H9 (cell line): ENCODE results near the gene SIKE1. TPM values are rescaled to one million over a fixed set of nuclear protein-coding genes. Genes with fewer than 3 reads are reported as not detected.

ENCODE experiments used
- DNase-seq: peaks from one replicate; pipeline ENCODE4 v3.0.0-alpha.2; 2017
- H2AFZ ChIP-seq: one replicate; pipeline ENCODE4 v1.6.1; 2013; ENCODE audit warnings: mild to moderate bottlenecking, low read length, control low read depth, moderate library complexity
- H2AK5ac ChIP-seq: 2 replicates; pipeline ENCODE4 v1.6.1; 2013; ENCODE audit warnings: low read length, control low read depth, mixed read lengths; ENCODE audit not compliant: insufficient read length
- H2BK120ac ChIP-seq: one replicate; pipeline ENCODE4 v1.6.1; 2013; ENCODE audit warnings: low read depth, mild to moderate bottlenecking, low read length, control low read depth, inconsistent platforms; ENCODE audit not compliant: poor library complexity, severe bottlenecking
- H2BK12ac ChIP-seq: 2 replicates; pipeline ENCODE4 v1.6.1; 2013; ENCODE audit warnings: low read length, control low read depth, mixed read lengths, low read depth; ENCODE audit not compliant: insufficient read length
- H2BK15ac ChIP-seq: 2 replicates; pipeline ENCODE4 v1.6.1; 2013; ENCODE audit warnings: low read depth, low read length, control low read depth
- H2BK20ac ChIP-seq: one replicate; pipeline ENCODE4 v1.6.1; 2013; ENCODE audit warnings: low read depth, mild to moderate bottlenecking, low read length, control low read depth, inconsistent platforms; ENCODE audit not compliant: poor library complexity, severe bottlenecking
- H2BK5ac ChIP-seq: 2 replicates; pipeline ENCODE4 v1.6.1; 2013; ENCODE audit warnings: low read length, control low read depth, mixed read lengths; ENCODE audit not compliant: insufficient read length
- H3K14ac ChIP-seq: 2 replicates; pipeline ENCODE4 v1.6.1; 2013; ENCODE audit warnings: low read length, control low read depth; ENCODE audit not compliant: insufficient read depth
- H3K18ac ChIP-seq: 2 replicates; pipeline ENCODE4 v1.6.1; 2013; ENCODE audit warnings: low read depth, mild to moderate bottlenecking, mixed read lengths, low read length, control low read depth; ENCODE audit not compliant: insufficient read length
- H3K23ac ChIP-seq: 2 replicates; pipeline ENCODE4 v1.6.1; 2013; ENCODE audit warnings: low read length, control low read depth, mixed read lengths, low read depth; ENCODE audit not compliant: insufficient read length
- H3K23me2 ChIP-seq: 2 replicates; pipeline ENCODE4 v1.6.1; 2013; ENCODE audit warnings: low read depth, mild to moderate bottlenecking, mixed read lengths, low read length, control low read depth; ENCODE audit not compliant: insufficient read length, poor library complexity, severe bottlenecking
- H3K27ac ChIP-seq: 2 replicates; pipeline ENCODE4 v1.5.1; 2013; ENCODE audit warnings: low read length, control low read depth, mixed read lengths, low read depth; ENCODE audit not compliant: insufficient read length
- H3K27me3 ChIP-seq: 2 replicates; pipeline ENCODE4 v1.6.1; 2013; ENCODE audit warnings: low read length, control low read depth, inconsistent platforms; ENCODE audit not compliant: insufficient read depth
- H3K4ac ChIP-seq: 2 replicates; pipeline ENCODE4 v1.6.1; 2013; ENCODE audit warnings: low read depth, mild to moderate bottlenecking, control low read depth, inconsistent platforms, low read length, moderate library complexity
- H3K4me1 ChIP-seq: 2 replicates; pipeline ENCODE4 v1.6.1; 2013; ENCODE audit warnings: low read length, control low read depth, inconsistent platforms; ENCODE audit not compliant: insufficient read depth
- H3K4me2 ChIP-seq: 2 replicates; pipeline ENCODE4 v1.6.1; 2013; ENCODE audit warnings: low read length, control low read depth, mixed read lengths; ENCODE audit not compliant: insufficient read length, insufficient read depth
- H3K56ac ChIP-seq: 2 replicates; pipeline ENCODE4 v1.6.1; 2013; ENCODE audit warnings: low read depth, mild to moderate bottlenecking, mixed read lengths, low read length, control low read depth; ENCODE audit not compliant: insufficient read length
- H3K79me1 ChIP-seq: 2 replicates; pipeline ENCODE4 v1.6.1; 2013; ENCODE audit warnings: low read depth, mild to moderate bottlenecking, moderate library complexity, low read length, control low read depth, inconsistent platforms; ENCODE audit not compliant: insufficient read depth, poor library complexity, severe bottlenecking
- H3K79me2 ChIP-seq: 2 replicates; pipeline ENCODE4 v1.6.1; 2013; ENCODE audit warnings: low read length, control low read depth, inconsistent platforms; ENCODE audit not compliant: insufficient read depth
- H3K9ac ChIP-seq: 2 replicates; pipeline ENCODE4 v1.6.1; 2013; ENCODE audit warnings: low read length, control low read depth, mixed read lengths; ENCODE audit not compliant: insufficient read length; ENCODE audit errors: extremely low read depth
- H3K9me3 ChIP-seq: one replicate; pipeline ENCODE4 v1.6.1; 2013; ENCODE audit warnings: low read depth, low read length, inconsistent platforms; ENCODE audit not compliant: control insufficient read depth
- H3T11ph ChIP-seq: one replicate; pipeline ENCODE4 v1.6.1; 2013; ENCODE audit warnings: mild to moderate bottlenecking, low read length, control low read depth, inconsistent platforms
- H4K20me1 ChIP-seq: one replicate; pipeline ENCODE4 v1.6.1; 2013; ENCODE audit not compliant: control insufficient read depth, insufficient read length, insufficient read depth
- H4K5ac ChIP-seq: 2 replicates; pipeline ENCODE4 v1.6.1; 2013; ENCODE audit warnings: low read depth, mild to moderate bottlenecking, mixed read lengths, low read length, control low read depth; ENCODE audit not compliant: insufficient read length
- H4K8ac ChIP-seq: replicated peaks from 2 replicates; pipeline ENCODE4 v1.6.1; 2013; ENCODE audit warnings: low read length, control low read depth, mixed read lengths, low read depth; ENCODE audit not compliant: insufficient read length
- H4K91ac ChIP-seq: 2 replicates; pipeline ENCODE4 v1.6.1; 2013; ENCODE audit warnings: low read depth, mild to moderate bottlenecking, moderate library complexity, mixed read lengths, low read length, control low read depth; ENCODE audit not compliant: insufficient read length
- H3K27ac Mint-ChIP-seq, 3 experiments: 2 replicates in 2 of 3; 3 replicates in 1 of 3; pipeline ENCODE4 v1.8.0; 2020 to 2021; ENCODE audit warnings: mixed read lengths in 3 of 3, mild to moderate bottlenecking in 1 of 3, moderate library complexity in 1 of 3
- H3K27me3 Mint-ChIP-seq: 2 replicates; pipeline ENCODE4 v1.8.0; 2021; ENCODE audit warnings: low read depth, mild to moderate bottlenecking, moderate library complexity, mixed read lengths
- H3K36me3 Mint-ChIP-seq, 3 experiments: 2 replicates in 2 of 3; 3 replicates in 1 of 3; pipeline ENCODE4 v1.8.0; 2020 to 2021; ENCODE audit warnings: low read depth in 3 of 3, mixed read lengths in 3 of 3; ENCODE audit not compliant: insufficient read depth in 1 of 3
- H3K4me1 Mint-ChIP-seq, 2 experiments: 2 replicates each; pipeline ENCODE4 v1.8.0; 2020; ENCODE audit warnings: mixed read lengths in 2 of 2
- H3K4me3 Mint-ChIP-seq, 2 experiments: 2 replicates in 1 of 2; 3 replicates in 1 of 2; pipeline ENCODE4 v1.8.0; 2020 to 2021; ENCODE audit warnings: mild to moderate bottlenecking in 2 of 2, mixed read lengths in 2 of 2, moderate library complexity in 1 of 2
- H3K9me3 Mint-ChIP-seq, 2 experiments: 2 replicates in 1 of 2; 3 replicates in 1 of 2; pipeline ENCODE4 v1.8.0; 2020; ENCODE audit warnings: mild to moderate bottlenecking in 2 of 2, mixed read lengths in 2 of 2, moderate library complexity in 1 of 2
- CTCF ChIP-seq: fragments of 200-600 bp; sonication (generic); conservative IDR thresholded peaks from 3 replicates; pipeline ENCODE4 v1.8.0; 2021; ENCODE audit warnings: antibody characterized with exemption, mild to moderate bottlenecking
- WGBS: extraction: QIAGEN DNeasy Blood & Tissue Kit; methylation state at CpG from one replicate; pipeline ENCODE4 v1.1.7; 2013; ENCODE audit warnings: missing lambda C conversion rate, low lambda C conversion rate, mixed read lengths; ENCODE audit not compliant: insufficient read length; ENCODE audit errors: extremely low coverage; 5-methylcytosine and 5-hydroxymethylcytosine counted together
- total RNA-seq: library from RNA; stranded (reverse); gene quantifications from 2 replicates; pipeline ENCODE4 v1.2.1, GENCODE V29; 2021

SIKE1 gene
- total RNA-seq, 1 experiment from 2014 or later, result 75.3 TPM

GRCh38 chr1:114723915-114724314 lies 56.6 kb downstream of the SIKE1 start:
- no peaks in the 10 kb centered on the region for H3K27me3 ChIP-seq
- no peaks in the 10 kb centered on the region for H3K23me2 ChIP-seq
- no peak overlapping the region for H2AFZ ChIP-seq
- no peak overlapping the region for H2BK12ac ChIP-seq
- H3K27ac ChIP-seq, result no peak overlapping the region
- H2BK20ac ChIP-seq, result no peak overlapping the region
- no peaks in the 10 kb centered on the region for H3K4me1 ChIP-seq
- Mint-ChIP-seq H3K4me3 (no peak overlapping the region), H3K9me3 (no peaks in the 10 kb centered on the region), H3K4me1 (no peaks in the 10 kb centered on the region), H3K36me3 (peaks cover 56 to 93% (median 92%) of the 10 kb centered on the region in 3 experiments), H3K27ac (peak overlapping the region in 1 of 3 experiments; percentile 27; a peak in 1 of 7 replicates), H3K27me3 (no peaks in the 10 kb centered on the region)
- no peak for DNase-seq
- no peak overlapping the region for H3K4me2 ChIP-seq
- no peak overlapping the region for H3K56ac ChIP-seq
- no peak for TF ChIP-seq CTCF
- no peaks in the 10 kb centered on the region for H3K9me3 ChIP-seq
- H3K14ac ChIP-seq, result no peak overlapping the region
- no peak overlapping the region for H4K5ac ChIP-seq
- H4K8ac ChIP-seq, result no peak overlapping the region
- no peak overlapping the region for H3K9ac ChIP-seq
- no peaks in the 10 kb centered on the region for H4K20me1 ChIP-seq
- H2BK120ac ChIP-seq, result no peak overlapping the region
- no CpG with 5 or more reads among the region's 1 CpG for WGBS
- H4K91ac ChIP-seq, result no peak overlapping the region
- H2BK5ac ChIP-seq, result no peak overlapping the region
- H3K79me2 ChIP-seq, result no peaks in the 10 kb centered on the region
- H2BK15ac ChIP-seq, result no peak overlapping the region
- H3T11ph ChIP-seq, result no peak overlapping the region
- no peak overlapping the region for H3K18ac ChIP-seq
- no peak overlapping the region for H2AK5ac ChIP-seq
- no peak overlapping the region for H3K4ac ChIP-seq
- no peaks in the 10 kb centered on the region for H3K79me1 ChIP-seq
- no peak overlapping the region for H3K23ac ChIP-seq
